HG03460 (cell line): ENCODE data around the gene ZNF784.
A peak's percentile ranks its signal among the peaks of the same experiment; 100 is the strongest.

Experiments used
- ATAC-seq: cut with Tn5 transposase; IDR thresholded peaks from one replicate; pipeline ENCODE4 v1.9.1; 2021; ENCODE audit not compliant: unreplicated experiment

ZNF784 gene

GRCh38 chr19:55656988-55657747, 32.8 kb upstream of the ZNF784 start:
- no peak for ATAC-seq

- ATAC-seq, result no peak
These were observed 32.2 kb upstream of the ZNF784 start for GRCh38 chr19:55656552-55656951.

GRCh38 chr19:55655648-55656040, 31.3 kb upstream of the ZNF784 start:
- ATAC-seq, result no peak

- ATAC-seq, result peak; percentile 22
These were observed 30.7 kb upstream of the ZNF784 start, which contains the start of gene U2AF2 for GRCh38 chr19:55654868-55655647. U2AF2 (plus strand) TSS chr19:55655035; CDS start chr19:55655105, 70 bp downstream.

- ATAC-seq, result peak; percentile 48
These were observed 30.0 kb upstream of the ZNF784 start for GRCh38 chr19:55654323-55654867.

GRCh38 chr19:55653651-55654322, 29.4 kb upstream of the ZNF784 start:
- peak; percentile 34 for ATAC-seq

GRCh38 chr19:55652311-55653128, 28.2 kb upstream of the ZNF784 start:
- ATAC-seq, result no peak

- ATAC-seq, result no peak
These were observed 26.9 kb upstream of the ZNF784 start for GRCh38 chr19:55651236-55651635.

- no peak for ATAC-seq
These were observed 26.4 kb upstream of the ZNF784 start for GRCh38 chr19:55650602-55651230.

GRCh38 chr19:55650126-55650557, 25.8 kb upstream of the ZNF784 start:
- ATAC-seq, result no peak

GRCh38 chr19:55649268-55650125, 25.1 kb upstream of the ZNF784 start:
- ATAC-seq, result no peak

GRCh38 chr19:55648585-55649267, 24.4 kb upstream of the ZNF784 start:
- no peak for ATAC-seq

- ATAC-seq, result peak; percentile 37
These were observed 23.6 kb upstream of the ZNF784 start, which contains the start of gene CCDC106 for GRCh38 chr19:55647732-55648584. CCDC106 (plus strand) TSS chr19:55648212; CDS start chr19:55649047, 835 bp downstream.

- ATAC-seq, result no peak
These were observed 22.7 kb upstream of the ZNF784 start for GRCh38 chr19:55646889-55647731.

- ATAC-seq, result no peak
These were observed 21.1 kb upstream of the ZNF784 start for GRCh38 chr19:55645512-55645881.

- no peak for ATAC-seq
These were observed 20.6 kb upstream of the ZNF784 start for GRCh38 chr19:55644842-55645511.
